Glomerular visceral epithelial cell (primary cell): ENCODE data around the gene TMEM184C.
A peak's percentile ranks its signal among the peaks of the same experiment; 100 is the strongest.

Experiments
- DNase-seq: peaks from one replicate; pipeline ENCODE4 v3.0.0-alpha.2; 2016; ENCODE audit errors: extremely low spot score

Gene TMEM184C

DNA sequence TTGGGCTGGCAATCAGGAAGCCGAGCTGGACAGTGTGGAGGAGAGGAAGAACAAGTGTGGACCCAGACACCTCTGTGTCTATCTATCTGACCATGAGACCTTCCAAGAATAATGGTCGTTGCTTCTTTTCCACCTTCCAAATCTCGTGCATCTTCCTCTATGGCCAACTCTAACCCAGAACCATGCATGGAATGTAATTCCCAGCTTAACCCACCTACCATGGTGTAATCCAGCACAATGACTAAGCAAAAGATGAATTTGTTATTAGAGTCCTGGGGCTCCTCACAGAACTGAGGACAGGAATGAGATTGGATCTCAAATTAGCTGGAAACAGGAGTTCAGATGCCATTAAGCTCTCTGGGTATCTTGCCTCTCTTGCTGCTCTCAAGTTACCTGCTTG is 17.4 kb upstream of the TMEM184C start:
- no peak for DNase-seq

DNA sequence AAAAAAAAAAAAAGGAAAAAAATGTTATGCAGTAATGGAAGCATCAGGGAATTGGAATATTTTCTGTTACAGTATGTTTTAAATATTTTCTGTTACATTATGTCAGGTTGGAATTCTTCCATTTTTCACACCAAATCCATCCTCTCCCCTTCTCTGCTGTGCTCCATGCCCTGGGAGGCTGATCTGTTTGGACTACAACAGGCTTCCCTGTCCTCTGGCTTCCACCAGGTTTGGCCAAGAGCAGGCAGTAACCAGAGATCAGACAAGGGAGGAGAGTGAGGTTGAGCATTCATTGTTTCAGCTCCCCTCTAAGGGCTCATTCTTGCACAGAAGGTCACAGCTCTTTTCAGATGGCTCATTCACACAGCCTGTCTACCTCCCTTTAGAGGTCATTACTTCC is 11.7 kb upstream of the TMEM184C start:
- DNase-seq, result no peak

DNA sequence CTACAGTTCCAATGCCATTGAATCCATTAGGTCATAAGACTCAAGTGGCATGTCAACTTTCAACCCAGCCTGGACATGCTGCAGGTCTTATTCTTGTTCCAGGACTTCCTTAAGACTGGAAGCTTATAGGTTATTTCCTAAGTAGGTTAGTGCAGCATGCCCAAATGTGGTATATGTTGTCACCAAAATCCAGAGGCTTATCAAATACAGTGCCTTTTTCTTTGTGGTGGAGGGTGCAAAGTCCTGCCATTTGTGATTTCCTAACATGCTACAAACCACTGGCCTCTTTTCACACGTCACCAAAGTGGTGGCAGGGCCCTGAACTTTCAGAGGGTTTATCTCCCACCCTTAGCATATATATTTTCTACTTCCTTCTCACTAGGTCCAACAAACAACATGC is 9.7 kb upstream of the TMEM184C start:
- no peak for DNase-seq

DNA sequence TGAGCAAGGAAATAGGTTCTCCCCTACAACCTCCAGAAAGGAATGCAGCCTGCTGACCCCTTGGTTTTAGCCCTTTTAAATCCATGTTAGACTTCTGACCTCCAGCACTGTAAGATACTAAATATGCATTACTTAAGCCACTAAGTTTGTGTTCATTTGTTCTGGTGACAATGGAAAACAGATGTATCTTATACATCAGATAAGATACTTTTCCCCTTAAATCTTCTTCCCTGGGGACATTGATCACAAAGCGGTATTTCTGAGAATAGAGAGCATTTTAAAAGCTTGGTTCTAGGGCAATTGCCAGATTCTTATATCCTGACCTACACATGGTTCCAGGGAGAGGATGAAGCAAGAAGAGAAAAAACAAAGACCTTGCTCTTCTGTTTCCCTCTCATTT is 6.5 kb upstream of the TMEM184C start:
- DNase-seq, result no peak

DNA sequence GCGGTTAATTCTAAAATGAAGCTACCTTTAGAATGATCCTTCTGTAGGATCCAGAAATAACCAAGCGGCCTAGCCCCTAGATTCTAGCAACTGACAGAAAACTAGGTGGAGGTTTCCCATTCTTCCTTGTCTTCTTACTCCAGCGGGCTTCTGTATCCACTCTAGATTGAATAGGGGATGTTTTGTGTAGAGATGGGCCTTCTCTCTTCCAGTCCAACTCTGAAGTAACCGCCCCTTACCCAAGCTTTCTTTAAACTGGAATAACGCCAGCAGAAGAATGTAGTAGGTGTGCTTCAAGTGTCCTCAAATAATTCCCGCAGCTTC is 386 bp upstream of the TMEM184C start:
- no peak for DNase-seq

DNA sequence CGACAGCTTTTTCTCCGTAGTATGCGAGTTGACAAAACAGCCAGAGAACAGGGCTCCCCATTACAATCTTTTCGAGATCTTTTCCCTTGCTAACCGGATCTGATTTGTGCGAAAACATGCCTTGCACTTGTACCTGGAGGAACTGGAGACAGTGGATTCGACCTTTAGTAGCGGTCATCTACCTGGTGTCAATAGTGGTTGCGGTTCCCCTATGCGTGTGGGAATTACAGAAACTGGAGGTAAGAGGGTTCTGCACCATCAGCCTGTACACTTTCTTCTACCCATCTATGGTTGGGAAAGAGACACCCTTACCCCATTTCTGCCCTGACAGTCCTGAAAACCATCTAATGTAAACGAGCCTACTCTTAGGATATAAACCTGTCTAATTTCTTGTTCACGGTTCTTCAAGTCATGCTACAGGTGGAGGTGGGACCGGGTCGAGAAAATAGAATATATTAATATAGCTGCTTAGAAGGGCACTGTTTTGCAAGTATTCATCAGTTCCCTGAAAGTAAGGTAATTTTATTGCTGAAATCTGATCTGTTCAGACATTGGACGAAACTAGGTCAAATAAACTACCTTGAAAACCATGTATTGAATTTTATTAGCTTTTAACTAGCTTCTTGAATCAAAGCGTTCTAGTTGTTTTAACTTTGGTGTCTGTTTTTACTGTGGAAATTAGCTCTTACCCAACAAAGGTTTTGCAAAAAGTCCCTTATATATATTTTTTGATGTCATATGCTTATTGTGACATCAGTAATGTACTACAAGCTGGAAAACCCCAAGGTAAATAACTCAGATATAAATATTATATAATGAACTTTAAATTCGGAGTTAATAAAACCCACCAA is 869 bp downstream of the TMEM184C start:
- no peak for DNase-seq

DNA sequence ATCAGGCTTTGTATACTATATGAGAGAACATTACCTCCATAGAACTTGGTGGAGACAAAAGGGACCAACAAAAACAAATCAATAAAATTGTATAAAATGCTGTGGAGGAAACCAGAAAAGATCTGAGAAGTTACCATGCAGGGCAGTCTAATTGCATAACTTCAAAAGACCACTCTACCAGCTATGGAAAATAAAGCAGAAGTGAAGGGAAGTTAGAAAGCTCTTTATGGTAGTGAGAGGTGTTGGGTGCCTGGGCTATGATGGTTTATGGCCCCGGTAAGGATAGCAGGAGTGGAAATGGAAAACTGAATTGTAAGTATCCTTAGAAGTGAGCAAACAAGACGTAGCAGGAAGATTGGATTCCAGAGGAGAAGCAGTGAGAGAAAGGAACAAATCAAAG is 3.1 kb downstream of the TMEM184C start:
- DNase-seq, result no peak

DNA sequence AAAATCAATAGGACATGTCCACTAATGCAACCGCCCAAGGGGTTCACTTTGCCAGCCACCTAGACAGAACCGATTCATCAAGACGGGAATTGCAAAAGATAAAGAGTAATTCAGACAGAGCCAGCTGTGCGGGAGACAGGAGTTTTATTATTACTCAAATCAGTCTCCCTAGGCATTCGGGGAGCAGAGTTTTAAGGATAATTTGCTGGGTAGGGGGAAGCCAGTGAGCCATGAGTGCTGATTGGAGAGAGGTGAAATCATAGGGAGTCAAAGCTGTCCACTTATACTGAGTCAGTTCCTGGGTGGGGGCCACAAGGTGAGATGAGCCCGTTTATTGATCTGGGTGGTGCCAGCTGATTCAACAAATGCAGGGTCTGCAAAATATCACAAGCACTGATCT is 8.5 kb downstream of the TMEM184C start:
- DNase-seq, result no peak

DNA sequence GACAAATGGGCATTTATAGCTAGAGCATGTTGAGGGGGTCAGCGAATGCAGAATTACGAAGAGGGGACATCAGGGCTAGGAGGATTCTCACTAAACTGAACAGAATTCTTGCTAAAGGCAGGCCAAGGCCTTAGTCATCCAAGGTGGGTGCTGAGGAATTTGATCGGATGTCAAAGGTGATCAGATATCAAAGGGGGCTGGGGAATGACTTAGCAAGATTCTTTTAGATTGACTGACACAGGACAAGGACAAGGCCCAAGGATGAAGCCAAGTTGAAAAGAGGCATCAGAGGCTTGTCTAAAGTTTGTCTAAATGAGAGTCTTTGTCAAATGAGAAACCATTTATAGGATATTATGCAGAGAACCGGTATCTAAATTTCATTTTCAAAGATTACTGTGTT is 9.7 kb downstream of the TMEM184C start:
- DNase-seq, result no peak

DNA sequence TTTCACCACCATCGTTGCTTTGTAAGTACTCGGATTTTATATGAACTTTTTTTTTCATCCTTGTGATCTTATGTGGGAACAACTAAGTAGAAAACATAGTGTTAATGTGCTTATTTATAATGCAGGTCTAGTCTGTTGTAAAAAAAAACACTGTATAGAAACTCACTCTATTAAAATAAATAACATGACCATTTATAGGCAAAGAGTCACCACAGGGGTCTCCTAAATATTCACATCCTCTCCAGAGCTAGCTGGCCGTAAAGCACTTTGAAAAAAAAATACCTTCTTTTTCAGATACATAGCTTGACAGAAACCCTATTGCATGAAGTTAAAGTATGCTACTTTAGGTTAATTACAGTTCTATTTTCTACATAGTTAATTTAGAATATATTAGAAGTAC is 11.2 kb downstream of the TMEM184C start:
- no peak for DNase-seq

DNA sequence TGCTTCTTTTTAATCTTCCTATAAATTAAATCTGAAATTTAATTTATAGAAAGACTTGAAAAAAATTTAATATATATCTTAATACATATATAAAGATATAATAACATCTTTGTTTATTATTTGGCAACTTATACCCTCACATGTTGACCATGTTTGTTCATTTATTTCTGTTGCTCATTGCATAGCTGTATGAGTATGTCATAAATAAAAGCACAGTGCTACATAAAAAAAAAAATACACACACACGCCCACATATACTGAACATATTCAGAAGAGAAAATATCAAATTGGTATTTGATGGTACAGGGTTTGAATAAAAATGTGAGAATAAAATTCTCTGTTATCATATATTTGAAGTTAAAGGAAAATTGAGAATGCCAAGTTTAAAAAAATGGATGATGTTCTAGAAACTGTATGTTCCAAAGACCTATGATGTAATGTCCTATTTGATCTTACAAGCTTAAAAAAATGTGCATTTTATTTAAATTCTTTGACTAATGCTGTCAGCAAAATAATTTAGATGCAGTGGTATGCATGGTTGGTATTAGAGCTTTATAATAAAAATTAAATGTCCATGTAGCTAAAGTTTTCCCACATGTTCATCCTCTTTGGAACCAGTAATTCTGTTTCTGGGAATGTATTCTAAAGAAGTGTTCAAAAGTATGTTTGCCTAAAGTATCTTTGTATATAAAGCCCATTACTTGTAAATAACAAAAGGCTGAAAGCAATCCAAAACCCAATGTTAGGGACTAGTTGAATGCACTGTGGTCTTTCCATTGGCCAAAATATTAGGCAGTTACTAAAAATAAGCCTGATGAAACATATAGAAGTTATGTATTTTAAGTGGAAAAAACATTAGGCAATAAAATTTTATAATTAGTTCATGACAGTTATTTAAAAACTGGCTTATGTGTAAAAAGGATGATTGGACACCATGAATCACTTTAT is 12.9 kb downstream of the TMEM184C start:
- DNase-seq, result no peak

DNA sequence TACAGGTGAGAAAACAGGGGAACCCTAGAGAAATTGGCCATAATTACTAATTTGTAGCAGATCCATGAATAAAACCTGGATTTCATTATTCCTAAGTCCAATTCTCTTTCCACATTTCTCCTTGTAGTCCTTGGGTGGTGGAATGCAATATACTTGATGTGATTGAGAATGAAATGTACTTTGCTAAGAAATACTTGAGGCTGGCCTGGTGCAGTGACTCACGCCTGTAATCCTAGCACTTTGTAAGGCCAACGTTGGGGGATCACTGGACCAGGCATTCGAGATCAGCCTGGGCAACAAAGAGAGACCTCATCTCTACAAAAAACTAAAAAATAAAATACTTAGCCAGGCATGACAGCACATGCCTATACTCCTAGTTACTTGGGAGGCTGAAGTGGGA is 15.9 kb downstream of the TMEM184C start:
- DNase-seq, result no peak

DNA sequence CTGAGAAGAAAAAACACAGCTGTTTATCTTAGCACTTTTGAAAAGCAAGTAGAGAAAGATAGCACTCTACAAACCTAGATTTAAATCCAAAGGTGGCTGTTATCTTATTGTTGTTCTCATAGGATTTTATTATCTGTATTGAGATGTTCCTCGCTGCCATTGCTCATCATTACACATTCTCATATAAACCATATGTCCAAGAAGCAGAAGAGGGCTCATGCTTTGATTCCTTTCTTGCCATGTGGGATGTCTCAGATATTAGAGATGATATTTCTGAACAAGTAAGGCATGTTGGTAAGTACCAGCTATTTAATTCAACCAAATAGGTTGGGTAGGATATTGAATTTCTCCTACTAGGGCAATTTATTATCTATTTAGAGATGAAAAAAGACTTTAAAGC is 16.4 kb downstream of the TMEM184C start:
- DNase-seq, result no peak

DNA sequence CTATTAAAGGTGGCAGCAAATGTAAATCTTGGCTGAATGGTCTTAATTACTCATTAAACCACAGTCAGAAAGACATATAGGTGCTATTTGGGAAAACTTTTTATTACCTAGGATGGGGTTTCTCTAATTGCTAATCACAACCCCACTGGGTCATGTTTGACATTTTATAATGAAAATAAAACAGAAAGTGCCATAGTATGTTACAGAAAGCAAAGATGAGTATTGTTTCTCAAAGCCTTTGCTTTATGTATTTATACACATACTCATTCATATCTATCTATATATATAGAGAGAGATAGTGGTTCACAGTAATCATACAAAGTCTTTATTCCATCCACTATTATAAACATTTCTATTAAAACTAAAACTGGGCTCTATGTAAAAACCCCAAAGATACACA is 18.2 kb downstream of the TMEM184C start:
- DNase-seq, result no peak

DNA sequence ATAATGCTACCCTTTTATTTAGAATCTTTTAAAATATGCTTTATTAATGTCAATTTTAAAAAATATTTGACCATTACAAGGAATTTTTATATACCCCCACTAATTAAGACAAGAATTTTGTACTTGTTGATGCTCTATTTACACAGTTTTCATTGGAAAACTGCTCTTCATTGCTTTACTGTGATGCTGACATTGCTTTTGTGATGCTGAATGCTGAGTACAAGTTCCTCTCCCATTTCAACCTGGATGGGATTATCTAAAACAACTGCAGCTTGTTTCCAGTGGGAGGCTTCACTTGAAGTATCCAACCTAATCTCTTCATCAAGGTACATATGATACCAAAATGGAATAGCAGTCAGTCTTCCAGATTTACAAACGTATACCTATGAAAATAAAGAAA is 21.2 kb downstream of the TMEM184C start:
- DNase-seq, result no peak

DNA sequence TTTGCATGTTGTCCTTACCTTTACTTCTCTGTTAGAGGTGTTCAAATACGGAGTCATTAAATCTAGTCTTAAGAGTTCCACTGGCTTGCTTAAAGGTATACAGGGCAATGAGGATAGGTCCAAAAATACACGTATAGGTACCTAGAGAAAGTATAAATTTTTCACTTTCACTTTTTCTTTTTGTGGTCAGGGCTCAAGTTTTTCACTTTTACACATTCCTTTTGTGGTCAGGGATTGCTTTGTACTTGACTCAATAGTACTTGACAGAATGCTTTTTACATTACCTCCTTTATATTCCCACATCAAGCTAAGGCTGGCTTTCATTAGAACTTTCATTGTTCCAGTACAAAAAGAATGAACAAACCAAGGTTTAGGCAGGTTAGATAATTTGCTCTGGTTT is 21.7 kb downstream of the TMEM184C start:
- peak; percentile 32 for DNase-seq

DNA sequence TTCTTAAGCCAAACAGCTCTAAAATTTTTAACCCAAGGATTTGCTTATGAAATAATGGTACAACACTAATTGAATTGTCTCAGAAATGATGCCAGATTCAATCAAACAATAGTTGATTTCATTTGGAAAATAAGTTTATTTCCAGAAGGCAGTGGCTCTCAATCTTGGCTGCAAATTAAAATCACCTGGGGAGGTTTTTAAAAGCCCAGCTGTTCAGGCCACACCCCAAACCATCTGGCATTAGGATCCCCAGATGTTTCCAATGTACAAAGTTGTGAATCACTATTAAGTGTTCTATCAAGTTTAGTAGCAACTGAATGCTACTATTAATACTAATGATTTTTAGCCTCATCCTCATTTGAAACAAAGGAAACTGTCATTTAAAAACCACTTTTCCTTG is 22.2 kb downstream of the TMEM184C start:
- DNase-seq, result no peak

DNA sequence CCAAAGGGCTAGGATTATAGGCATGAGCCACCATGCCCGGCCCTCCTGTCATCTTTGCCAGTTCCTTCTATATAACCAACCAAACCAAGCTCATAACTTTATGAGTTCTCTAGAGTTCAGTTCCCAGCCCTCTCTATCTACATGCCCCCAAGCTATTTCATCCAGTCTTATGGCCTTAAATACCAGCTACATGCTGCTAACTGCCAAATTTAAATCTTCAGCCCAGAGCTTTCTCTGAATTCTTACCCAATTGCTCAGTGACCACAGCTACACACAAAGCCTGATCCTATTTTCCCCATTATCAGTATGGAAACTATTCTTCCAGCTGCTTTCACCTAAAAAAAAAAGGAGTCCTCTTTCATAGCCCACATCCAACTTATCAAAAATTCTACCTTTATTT is 23.1 kb downstream of the TMEM184C start:
- DNase-seq, result no peak

DNA sequence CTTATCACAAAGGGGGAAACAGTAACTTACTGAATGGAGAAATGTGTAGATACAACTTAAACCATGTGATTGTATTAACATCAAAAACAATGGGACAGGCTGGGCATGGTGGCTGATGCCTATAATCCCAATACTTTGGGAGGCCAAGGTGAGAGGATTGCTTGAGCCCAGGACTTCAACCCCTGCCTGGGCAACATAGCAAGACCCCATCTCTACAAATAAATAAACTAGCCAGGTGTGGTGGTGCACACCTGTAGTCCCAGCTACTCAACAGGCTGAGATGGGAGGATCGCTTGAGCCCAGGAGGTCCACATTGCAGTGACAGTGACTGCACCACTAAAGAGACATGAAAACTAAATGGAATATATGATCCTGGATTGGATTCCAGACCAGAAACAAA is 26.4 kb downstream of the TMEM184C start:
- no peak for DNase-seq

DNA sequence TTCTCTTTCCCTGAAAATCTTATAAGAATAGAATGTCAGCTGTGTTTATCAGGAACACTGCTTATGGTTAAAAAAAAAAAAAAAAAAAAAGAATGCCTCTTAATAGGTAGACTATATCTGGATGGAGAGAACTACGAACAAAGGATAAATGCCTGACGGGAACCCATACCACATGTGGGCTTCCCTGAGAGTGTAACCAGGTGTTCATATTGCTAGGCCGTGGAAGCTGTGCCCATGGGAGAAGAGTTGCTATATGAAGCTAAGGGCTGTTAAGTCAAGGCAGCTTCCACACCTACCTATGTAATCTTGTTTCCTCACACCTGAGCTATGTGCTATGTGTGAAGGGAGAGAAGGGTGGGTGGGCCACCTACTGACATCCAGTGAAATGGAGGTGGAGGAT is 27.3 kb downstream of the TMEM184C start:
- no peak for DNase-seq

DNA sequence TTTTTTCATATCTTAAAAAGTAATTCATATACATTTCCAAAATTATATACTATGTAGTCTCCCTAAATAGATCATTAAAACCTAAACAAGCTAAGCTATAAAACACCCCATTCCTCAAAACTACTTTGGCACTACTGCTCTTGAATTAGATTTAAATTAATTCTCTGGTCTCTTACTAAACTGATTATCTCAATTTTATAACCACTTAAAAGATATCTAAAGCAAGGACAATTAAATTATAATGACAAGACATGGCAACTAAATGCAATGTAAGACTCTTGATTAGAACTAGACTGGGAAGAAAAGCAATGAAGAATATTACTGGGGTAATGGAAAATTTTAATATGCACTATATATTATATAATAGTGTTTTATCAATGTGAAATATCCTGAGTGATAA is 27.9 kb downstream of the TMEM184C start:
- DNase-seq, result no peak

DNA sequence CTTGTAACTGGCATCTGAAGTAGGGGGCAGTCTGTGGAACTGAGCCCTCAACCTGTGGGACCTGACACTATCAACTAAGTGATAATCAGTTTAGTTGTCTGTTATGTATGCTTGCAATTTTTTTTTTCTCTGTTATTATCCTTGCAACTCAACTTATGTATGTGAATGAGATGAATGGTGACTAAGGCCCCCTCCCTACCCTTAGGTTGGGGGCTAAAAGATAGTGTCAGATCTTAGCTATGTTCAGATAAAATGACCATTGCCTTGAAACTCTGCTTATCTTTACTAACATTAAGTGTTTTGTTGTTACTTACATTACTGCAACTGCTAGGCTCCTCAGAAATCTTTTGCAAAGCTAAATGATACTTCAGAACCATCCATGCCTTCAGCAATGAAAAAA is 31.5 kb downstream of the TMEM184C start:
- no peak for DNase-seq

DNA sequence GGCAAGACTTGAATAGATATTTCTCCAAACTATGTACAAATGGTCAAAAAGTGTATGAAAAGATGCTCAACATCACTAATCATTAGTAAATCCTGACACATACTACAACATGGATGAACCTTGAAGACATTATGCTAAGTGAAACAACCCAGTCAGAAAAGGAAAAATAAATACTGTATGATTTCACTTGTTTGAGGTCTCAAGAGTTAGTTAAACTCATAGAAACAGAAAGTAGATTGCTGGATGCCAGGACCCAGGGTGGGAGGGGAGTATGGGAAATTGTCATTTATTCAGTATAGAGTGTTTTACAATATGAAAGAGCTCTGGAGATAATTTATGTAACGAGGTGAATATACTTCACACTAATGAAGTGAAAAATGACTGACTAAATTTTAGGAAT is 34.4 kb downstream of the TMEM184C start:
- DNase-seq, result no peak
